ENCODE data around the gene WSCD2. TPM values are rescaled to one million over a fixed set of nuclear protein-coding genes. Genes with fewer than 3 reads are reported as not detected.

WSCD2 gene
- total RNA-seq, 1 donor from 2014 or later, result 1.7 TPM

DNA sequence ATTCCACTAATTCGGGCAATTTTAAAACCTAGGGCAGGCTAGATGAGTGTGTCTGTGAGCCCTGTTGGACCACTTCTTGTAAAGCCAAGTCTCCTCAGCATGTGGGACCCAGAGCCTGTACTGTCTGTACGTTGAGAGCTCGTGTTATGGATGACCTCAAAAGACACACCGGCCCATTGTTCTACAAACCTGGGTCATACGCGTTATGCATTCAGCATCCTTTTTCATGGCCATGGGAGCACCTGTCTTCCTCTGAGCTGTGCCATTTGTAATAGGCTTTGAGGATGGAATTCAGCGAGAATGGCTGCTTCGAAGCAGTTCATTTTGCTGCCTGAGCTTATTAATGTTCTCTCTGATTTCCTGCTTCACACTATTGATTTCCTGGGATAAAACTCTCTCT is 15.0 kb downstream of the WSCD2 start:
- intact Hi-C loops (cut with DNase I), result no loop called here
- Histone ChIP-seq H3K27ac (no peak overlapping the region), H3K36me3 (no peaks in the 10 kb centered on the region), H3K9me3 (no peaks in the 10 kb centered on the region), H3K4me3 (no peak overlapping the region), H3K27me3 (no peaks in the 10 kb centered on the region), H3K4me1 (no peaks in the 10 kb centered on the region)
- ATAC-seq (no peak), DNase-seq (no peak)
- TF ChIP-seq, protein P1, sequence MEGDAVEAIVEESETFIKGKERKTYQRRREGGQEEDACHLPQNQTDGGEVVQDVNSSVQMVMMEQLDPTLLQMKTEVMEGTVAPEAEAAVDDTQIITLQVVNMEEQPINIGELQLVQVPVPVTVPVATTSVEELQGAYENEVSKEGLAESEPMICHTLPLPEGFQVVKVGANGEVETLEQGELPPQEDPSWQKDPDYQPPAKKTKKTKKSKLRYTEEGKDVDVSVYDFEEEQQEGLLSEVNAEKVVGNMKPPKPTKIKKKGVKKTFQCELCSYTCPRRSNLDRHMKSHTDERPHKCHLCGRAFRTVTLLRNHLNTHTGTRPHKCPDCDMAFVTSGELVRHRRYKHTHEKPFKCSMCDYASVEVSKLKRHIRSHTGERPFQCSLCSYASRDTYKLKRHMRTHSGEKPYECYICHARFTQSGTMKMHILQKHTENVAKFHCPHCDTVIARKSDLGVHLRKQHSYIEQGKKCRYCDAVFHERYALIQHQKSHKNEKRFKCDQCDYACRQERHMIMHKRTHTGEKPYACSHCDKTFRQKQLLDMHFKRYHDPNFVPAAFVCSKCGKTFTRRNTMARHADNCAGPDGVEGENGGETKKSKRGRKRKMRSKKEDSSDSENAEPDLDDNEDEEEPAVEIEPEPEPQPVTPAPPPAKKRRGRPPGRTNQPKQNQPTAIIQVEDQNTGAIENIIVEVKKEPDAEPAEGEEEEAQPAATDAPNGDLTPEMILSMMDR (IDR thresholded peaks at IDR 0.05), result no peak

DNA sequence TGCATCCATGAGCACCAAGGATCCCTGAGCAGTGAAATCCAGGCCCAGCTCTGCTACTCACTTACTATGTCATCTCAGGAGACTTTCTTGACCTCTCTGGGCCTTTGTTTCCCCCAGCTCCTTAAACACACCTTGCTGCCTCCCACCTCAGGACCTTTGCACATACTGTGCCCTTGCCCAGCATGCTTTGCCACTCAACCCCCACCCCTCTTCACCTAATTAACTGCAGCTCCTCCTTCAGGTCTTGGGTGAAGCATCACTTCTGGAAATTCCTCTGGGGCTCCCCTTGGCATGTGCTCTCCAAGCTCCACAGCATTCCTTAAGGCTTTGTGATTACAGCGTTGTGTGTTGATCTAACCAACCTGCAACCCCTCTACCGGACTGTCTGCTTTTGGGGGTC is 15.9 kb downstream of the WSCD2 start:
- TF ChIP-seq, protein P1 (IDR thresholded peaks at IDR 0.05), result no peak
- intact Hi-C loops (cut with DNase I), result no loop called here
- ATAC-seq (no peak), DNase-seq (no peak)
- Histone ChIP-seq H3K9me3 (no peaks in the 10 kb centered on the region), H3K27ac (no peak overlapping the region), H3K4me1 (no peaks in the 10 kb centered on the region), H3K36me3 (no peaks in the 10 kb centered on the region), H3K4me3 (no peak overlapping the region), H3K27me3 (no peaks in the 10 kb centered on the region)

DNA sequence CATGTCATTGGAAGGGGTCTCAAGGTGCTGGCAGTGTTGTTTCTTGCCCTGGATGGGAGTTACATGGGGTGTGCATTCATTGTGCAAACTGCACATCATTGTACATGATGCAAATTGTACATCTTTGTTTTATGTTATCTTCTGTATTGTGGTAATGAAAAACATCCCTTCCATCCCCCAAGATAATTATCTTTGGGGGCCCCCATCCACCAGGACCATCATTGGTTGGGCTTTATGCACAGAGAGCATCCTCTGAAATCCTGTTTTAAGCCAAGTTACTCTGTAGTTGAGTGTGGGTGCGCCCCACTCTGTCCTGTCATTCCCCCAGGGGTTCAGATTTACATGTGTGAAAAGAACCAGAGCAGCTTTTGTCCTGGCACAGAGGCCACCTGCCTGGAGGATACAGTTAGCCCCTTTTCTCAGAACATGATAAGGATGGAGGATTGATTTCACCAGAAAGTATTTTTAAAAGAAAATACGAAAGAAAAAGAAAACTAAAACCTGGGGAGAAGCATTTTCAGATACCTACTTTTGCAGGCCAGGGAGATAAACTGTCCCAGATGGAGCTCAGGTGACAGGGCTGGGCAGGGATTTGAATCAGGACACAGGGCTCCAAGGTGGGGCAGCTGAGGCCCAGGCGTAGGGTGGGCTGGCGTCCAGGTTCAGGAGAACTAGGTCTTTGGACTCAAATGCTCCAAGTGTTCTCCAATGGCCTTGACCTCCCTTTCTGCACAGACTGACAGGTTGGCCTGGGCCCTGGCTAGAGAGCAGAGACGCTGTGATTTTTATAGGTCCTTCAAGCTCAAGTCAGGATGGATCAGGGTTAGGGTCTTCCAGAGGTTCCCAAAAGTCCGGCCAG is 17.2 kb downstream of the WSCD2 start:
- TF ChIP-seq, protein P1 (IDR thresholded peaks at IDR 0.05), result no peak
- DNase-seq (no peak), ATAC-seq (no peak)
- Histone ChIP-seq H3K4me3 (no peak overlapping the region), H3K4me1 (no peaks in the 10 kb centered on the region), H3K36me3 (no peaks in the 10 kb centered on the region), H3K27me3 (peaks cover 9% of the 10 kb centered on the region), H3K9me3 (no peaks in the 10 kb centered on the region), H3K27ac (no peak overlapping the region)
- intact Hi-C loops (cut with DNase I), result no loop called here

- Histone ChIP-seq H3K9me3 (no peaks in the 10 kb centered on the region), H3K4me3 (no peak overlapping the region), H3K36me3 (no peaks in the 10 kb centered on the region), H3K27me3 (peaks cover 9% of the 10 kb centered on the region), H3K27ac (no peak overlapping the region), H3K4me1 (no peaks in the 10 kb centered on the region)
- intact Hi-C loops (cut with DNase I), result no loop called here
- DNase-seq (no peak), ATAC-seq (no peak)
- TF ChIP-seq, protein P1 (IDR thresholded peaks at IDR 0.05), result no peak
Measured at GRCh38 chr12:108147279-108147678, 18.2 kb downstream of the WSCD2 start.

DNA sequence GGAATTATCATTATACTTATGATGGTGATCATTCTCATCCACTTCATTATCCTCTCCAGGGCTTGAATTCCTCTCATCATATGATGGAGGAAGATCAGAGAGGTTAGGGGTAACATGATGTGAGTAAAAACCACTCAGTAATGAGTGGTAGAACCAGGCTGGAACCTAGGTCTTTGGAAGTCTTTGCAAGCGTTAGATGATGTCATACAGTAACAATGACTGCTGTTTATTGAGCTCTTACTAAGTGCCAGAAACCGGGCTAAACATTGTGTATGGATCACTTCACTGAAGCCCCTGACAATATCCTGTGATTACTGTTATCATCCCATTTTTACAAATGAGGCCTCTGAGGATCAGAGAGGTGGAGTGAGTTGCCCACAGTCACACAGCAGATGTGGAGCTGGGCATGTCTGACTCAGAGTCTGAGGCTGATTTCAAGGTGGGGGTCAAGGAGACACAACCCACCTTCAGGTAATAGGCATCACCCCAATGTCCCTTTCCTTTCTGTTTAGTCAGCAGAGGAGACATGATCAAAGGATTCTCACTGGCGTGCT is 19.5 kb downstream of the WSCD2 start:
- DNase-seq (no peak), ATAC-seq (no peak)
- H3K4me1 ChIP-seq, result no peaks in the 10 kb centered on the region
- H3K9me3 ChIP-seq, result no peaks in the 10 kb centered on the region
- intact Hi-C loops (cut with DNase I), result no loop called here
- TF ChIP-seq, protein P1 (IDR thresholded peaks at IDR 0.05), result no peak
- peaks cover 9% of the 10 kb centered on the region for H3K27me3 ChIP-seq
- no peaks in the 10 kb centered on the region for H3K36me3 ChIP-seq
- no peak overlapping the region for H3K27ac ChIP-seq
- no peak overlapping the region for H3K4me3 ChIP-seq
